Body of pancreas (tissue), 4 donors: ENCODE results near the gene MRPL34. TPM values are rescaled to one million over a fixed set of nuclear protein-coding genes. Genes with fewer than 3 reads are reported as not detected.

Experiments used
- ATAC-seq: fragments of 150-250 bp; one replicate; pipeline ENCODE4 v1.9.1; 2016
- DNase-seq, 4 donors: peaks; one replicate each; pipeline ENCODE4 v3.0.0-alpha.2; 2019
- H3K27ac ChIP-seq, 4 donors: fragments of 200-600 bp; sonication (generic); 1 replicate in 3 of 4; 2 replicates in 1 of 4; pipeline versions ENCODE4 v1.5.1 to v1.6.1; 2016 to 2019; ENCODE audit warnings: mild to moderate bottlenecking in 1 of 4, mixed read lengths in 1 of 4, moderate library complexity in 1 of 4
- H3K27me3 ChIP-seq, 2 donors: fragments of 200-600 bp; sonication (generic); one replicate each; pipeline ENCODE4 v1.6.0; 2016; ENCODE audit warnings: mild to moderate bottlenecking in 1 of 2
- H3K36me3 ChIP-seq, 2 donors: fragments of 200-600 bp; sonication (generic); replicated peaks in 1 of 2; 2 replicates each; pipeline ENCODE4 v1.5.1; 2016; ENCODE audit warnings: low read depth in 2 of 2; ENCODE audit not compliant: insufficient read depth in 1 of 2
- H3K4me1 ChIP-seq: fragments of 200-600 bp; sonication (generic); one replicate; pipeline ENCODE4 v1.6.0; 2016
- H3K4me3 ChIP-seq, 2 donors: fragments of 200-600 bp; sonication (generic); 1 replicate in 1 of 2; 2 replicates in 1 of 2; pipeline ENCODE4 v1.5.1; 2016 to 2019
- H3K9me3 ChIP-seq, 3 donors: fragments of 200-600 bp; sonication (generic); 1 replicate in 2 of 3; 2 replicates in 1 of 3; pipeline ENCODE4 v1.5.1; 2016
- POLR2A ChIP-seq, 3 donors: fragments of 450-650 bp; IDR thresholded peaks; one replicate each; pipeline ENCODE4 v1.6.1; 2016; ENCODE audit warnings: antibody characterized with exemption in 3 of 3, mild to moderate bottlenecking in 2 of 3
- WGBS, 2 donors: methylation state at CpG; one replicate each; pipeline ENCODE4 v1.1.5; 2017; 5-methylcytosine and 5-hydroxymethylcytosine counted together
- intact Hi-C: fragments of 100-400 bp; cut with DNase I; formaldehyde crosslinking; loops from one replicate; pipeline ENCODE4 v1.15.1; 2023
- total RNA-seq, 2 donors: library from RNA; depleted of rRNA; stranded (reverse); fragments of >200 nt; gene quantifications; one replicate each; pipeline ENCODE4 v1.1.0, GENCODE V29; 2016
- TF ChIP-seq, protein P1 (sequence below), 7 experiments: fragments of 450-650 bp in 4 of 7; fragments of 200-600 bp in 3 of 7; sonication (generic) in 3 of 7; IDR thresholded peaks; one replicate each; pipeline ENCODE4 v1.5.1; 2016 to 2019; ENCODE audit warnings: antibody characterized with exemption in 7 of 7

The MRPL34 gene
- total RNA-seq, 2 donors from 2014 or later = 47.7 to 152 TPM

DNA sequence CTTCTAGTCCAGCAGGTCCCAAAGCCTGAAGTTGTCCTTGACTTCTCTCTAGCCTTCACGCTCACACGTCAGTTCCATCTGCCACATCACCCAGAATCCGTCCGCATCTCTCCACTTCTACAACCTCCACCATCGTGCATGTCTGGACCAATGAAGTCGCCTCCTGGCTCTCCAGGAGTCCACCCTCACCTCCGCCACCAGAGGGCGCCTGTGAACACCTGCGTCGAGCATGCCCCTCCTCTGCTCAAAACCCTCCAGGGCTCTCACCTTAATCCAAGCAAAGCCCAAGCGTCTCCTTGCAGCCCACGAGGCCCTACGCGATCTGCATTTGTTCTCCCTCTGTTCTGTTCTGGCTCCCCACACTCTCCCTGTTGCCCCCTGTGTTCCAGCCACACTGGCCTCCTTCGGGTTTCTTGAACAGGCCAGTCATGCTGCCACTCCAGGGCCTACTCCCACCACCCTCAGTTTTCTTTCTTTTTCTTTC lies 44.8 kb upstream of the MRPL34 start:
- Histone ChIP-seq H3K27me3 (no peaks in the 10 kb centered on the region), H3K4me3 (no peak overlapping the region), H3K27ac (peak overlapping the region; percentile 57 to 87 (median 74)), H3K4me1 (peaks cover 45% of the 10 kb centered on the region), H3K36me3 (no peaks in the 10 kb centered on the region), H3K9me3 (no peaks in the 10 kb centered on the region)
- ATAC-seq (peak; percentile 91), DNase-seq (peak; percentile 88 to 89 (median 89))
- TF ChIP-seq, protein P1, sequence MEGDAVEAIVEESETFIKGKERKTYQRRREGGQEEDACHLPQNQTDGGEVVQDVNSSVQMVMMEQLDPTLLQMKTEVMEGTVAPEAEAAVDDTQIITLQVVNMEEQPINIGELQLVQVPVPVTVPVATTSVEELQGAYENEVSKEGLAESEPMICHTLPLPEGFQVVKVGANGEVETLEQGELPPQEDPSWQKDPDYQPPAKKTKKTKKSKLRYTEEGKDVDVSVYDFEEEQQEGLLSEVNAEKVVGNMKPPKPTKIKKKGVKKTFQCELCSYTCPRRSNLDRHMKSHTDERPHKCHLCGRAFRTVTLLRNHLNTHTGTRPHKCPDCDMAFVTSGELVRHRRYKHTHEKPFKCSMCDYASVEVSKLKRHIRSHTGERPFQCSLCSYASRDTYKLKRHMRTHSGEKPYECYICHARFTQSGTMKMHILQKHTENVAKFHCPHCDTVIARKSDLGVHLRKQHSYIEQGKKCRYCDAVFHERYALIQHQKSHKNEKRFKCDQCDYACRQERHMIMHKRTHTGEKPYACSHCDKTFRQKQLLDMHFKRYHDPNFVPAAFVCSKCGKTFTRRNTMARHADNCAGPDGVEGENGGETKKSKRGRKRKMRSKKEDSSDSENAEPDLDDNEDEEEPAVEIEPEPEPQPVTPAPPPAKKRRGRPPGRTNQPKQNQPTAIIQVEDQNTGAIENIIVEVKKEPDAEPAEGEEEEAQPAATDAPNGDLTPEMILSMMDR (IDR thresholded peaks at IDR 0.05) = peak; percentile 77 to 97 (median 93)
- peak in 1 of 3 donors; percentile 20 for TF ChIP-seq POLR2A (IDR thresholded peaks at IDR 0.05)
- intact Hi-C loops = no loop called here
- WGBS, 2 donors = 12 to 14% methylated on average over 15 of the region's 15 CpGs

DNA sequence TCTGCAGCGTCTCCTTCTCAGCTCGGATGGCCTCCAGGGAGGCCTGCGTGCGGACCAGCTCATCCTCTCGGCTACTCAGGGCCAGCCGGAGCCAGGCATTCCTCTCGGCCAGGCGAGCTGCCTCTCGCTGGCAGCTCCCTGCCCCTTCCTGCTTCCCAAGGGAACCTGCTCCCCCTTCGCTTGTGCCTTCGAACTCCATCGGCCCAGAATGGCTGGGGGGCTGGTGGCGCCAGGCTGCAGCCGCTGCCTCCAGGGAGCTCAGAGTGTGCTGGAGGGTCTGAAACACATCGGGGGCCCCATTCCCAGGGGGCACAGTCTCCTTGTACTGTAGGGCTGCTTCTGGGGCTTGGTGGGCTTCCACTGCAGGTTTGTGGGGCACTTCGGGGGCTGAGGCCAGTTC lies 43.1 kb upstream of the MRPL34 start:
- 75% methylated on average over 12 to 16 of the region's 16 CpGs for WGBS, 2 donors
- Histone ChIP-seq H3K36me3 (no peaks in the 10 kb centered on the region), H3K27me3 (no peaks in the 10 kb centered on the region), H3K9me3 (no peaks in the 10 kb centered on the region), H3K4me1 (peaks cover 39% of the 10 kb centered on the region), H3K27ac (no peak overlapping the region), H3K4me3 (no peak overlapping the region)
- intact Hi-C loops = no loop called here
- no peak for TF ChIP-seq POLR2A (IDR thresholded peaks at IDR 0.05)
- TF ChIP-seq, protein P1 (IDR thresholded peaks at IDR 0.05) = no peak
- DNase-seq = no peak
- ATAC-seq = no peak

DNA sequence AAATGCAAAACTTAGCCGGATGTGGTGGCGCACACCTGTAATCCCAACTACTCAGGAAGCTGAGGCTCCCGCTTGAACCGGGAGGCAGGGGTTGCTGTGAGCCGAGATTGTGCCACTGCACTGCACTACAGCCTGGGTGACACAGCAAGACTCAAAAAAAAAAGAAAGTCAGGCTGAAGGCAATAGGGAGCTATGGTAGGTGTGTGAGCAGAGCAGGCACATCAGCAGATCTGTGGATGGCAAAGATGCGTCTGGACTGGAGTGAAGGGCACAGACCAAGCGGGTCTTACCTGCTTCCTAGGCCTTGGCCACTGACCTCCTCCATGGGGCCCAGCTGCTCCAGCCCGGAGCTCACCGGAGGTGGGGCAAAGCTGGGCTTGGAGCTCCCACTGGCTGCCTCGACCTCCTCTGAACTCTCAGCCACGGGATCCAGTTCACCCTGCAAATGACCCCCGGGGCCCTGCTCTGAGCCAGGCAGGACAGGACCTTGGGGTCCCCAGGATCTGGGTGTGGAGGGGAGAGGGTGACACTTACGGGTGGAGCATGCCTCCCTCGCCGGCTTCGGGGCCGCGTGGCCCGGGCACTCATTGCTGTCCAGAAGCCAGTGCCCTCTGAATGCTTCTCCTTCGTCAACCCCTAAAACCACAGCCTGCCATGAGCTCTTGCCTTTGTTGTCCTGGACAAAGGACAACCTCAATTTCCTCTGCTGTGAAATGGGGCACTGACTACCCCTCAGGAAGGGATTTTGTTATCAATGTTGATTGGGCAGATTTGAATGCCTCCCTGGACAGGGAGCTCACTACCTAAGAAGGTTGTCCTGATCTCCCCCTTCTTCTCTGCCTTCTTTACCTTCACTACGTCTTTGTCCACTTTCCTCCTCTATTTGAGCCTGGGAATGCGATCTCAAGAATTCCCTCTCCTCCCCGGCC lies 41.7 kb upstream of the MRPL34 start:
- H3K36me3 ChIP-seq = no peaks in the 10 kb centered on the region
- H3K27ac ChIP-seq = peak overlapping the region in 1 of 4 donors; percentile 18
- TF ChIP-seq, protein P1 (IDR thresholded peaks at IDR 0.05) = no peak
- TF ChIP-seq POLR2A (IDR thresholded peaks at IDR 0.05) = no peak
- no peak overlapping the region for H3K4me3 ChIP-seq
- no peaks in the 10 kb centered on the region for H3K27me3 ChIP-seq
- no peaks in the 10 kb centered on the region for H3K9me3 ChIP-seq
- DNase-seq (no peak), ATAC-seq (no peak)
- H3K4me1 ChIP-seq = peaks cover 37% of the 10 kb centered on the region
- intact Hi-C loops = no loop called here
- WGBS, 2 donors = 79 to 88% methylated on average over 10 to 21 of the region's 23 CpGs

DNA sequence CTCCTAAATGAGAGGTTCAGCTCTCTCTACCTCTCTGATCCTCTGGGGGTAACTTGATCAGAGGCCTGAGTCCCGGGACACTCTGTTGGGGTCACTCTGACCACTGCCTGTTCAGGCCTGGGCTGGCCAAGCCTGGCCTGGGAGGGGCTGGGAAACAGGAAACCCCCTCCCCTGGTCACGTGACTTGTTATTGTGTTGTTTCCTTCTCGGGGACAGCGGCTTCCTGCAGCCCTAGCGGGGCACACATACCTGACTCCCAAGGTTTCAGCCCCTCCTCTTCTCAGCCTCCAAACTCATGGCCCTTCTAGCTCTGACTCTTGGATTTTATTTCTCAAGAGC lies 41.1 kb upstream of the MRPL34 start, which contains the start of gene USHBP1:
TSS of gene USHBP1 (minus strand) at position 105 of the 339 bp plus-strand sequence. CDS start 446 bp downstream, outside the sequence.
- Histone ChIP-seq H3K4me1 (peaks cover 31% of the 10 kb centered on the region), H3K4me3 (no peak within 1 kb of the TSS), H3K9me3 (no peaks in the 10 kb centered on the region), H3K27ac (peak within 1 kb of the TSS in 1 of 4 donors; percentile 18), H3K36me3 (no peaks in the 10 kb centered on the region), H3K27me3 (no peaks in the 10 kb centered on the region)
- TF ChIP-seq, protein P1 (IDR thresholded peaks at IDR 0.05) = no peak
- TF ChIP-seq POLR2A (IDR thresholded peaks at IDR 0.05) = peak in 1 of 3 donors; percentile 14
- 63 to 70% methylated on average over 5 of the region's 5 CpGs for WGBS, 2 donors
- intact Hi-C loops = no loop called here
- ATAC-seq (no peak), DNase-seq (no peak)
